NCI-H2196 (cell line): Measurements from ENCODE around the gene BCAS1.
A peak's percentile ranks its signal among the peaks of the same experiment; 100 is the strongest.

Experiments used
- DNase-seq: peaks from one replicate; lab custom pipeline; 2025; ENCODE audit not compliant: unreplicated experiment; lab: John Stamatoyannopoulos, UW

Gene BCAS1

DNA sequence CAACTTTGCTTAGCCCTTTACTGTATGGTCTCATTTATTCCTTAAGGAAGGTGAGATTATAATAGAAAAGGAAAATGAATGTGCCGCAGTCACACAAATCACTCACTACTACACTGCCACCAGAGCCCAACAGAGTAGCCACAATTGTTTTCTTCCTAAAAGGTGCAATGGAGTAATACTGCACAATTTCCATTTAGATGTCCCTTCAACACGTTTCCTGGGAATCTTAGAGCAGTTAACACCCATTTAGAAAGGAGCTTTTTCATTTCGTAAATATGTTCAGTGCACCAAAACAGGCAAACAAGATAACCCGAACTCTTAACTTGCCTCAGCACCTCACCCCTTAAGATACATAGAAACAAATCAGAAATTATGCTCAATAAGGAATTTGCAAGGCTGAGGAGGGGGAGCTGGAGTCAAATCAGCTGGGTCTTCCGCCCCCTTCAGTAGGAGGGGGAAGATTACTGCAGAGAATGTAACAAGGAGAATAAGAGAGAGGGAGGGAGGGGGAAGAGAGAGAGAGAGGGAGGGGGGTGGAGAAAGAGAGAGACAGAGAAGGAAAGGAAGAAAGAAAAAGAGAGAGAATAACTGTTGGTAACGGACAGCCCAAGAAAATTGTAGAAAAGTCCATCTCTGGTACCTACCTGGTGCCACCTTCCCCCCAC is 155.5 kb downstream of the BCAS1 start:
- DNase-seq, result no peak

DNA sequence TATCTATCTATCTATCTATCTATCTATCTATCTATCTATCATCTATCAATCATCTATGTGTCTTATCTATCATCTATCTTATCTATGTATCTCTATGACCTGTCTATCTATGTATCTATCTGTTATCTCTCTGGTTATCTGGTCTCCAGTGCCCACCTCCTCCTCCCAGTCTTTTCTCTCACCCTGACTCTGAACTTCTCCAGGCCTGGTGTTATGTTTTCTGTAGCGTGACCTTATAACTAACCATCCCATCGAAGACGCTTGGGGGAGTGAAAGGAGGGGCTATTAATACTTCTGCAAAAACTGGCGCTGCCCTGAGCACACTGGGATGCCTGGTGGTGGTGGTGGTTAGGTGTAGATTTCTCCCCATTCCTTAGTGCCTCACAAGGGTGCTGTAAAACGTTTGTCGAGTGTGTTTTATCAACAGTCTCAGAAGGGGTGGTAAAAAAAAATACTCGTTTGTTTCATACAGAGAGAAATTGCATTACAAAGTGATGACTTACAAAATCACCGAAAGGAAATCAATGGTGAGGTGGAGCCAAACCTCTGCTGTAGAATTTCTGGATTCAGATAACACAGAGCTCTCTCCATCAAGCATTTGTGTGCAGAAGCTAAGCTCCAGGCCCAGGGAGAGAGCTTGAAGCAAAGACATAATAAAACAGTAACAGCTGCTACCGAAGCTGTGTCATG is 156.2 kb downstream of the BCAS1 start:
- no peak for DNase-seq

DNA sequence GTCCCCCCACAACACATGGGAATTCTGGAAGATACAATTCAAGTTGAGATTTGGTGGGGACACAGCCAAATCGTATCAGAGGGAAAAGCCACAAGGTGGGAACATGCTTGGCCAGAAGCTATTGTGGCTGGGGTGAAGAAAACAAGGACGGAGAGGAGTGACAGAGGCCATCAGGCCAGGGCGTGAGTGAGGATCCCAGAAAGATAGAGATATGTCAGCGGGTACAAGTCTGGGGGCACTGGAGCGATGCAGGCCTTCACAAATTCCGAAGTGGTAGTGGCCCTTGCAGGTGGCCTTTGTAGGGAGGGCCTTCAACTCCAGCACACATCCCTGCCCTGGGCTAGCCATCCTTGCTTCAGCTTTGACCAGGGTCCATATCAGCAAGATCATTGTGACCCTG is 159.1 kb downstream of the BCAS1 start:
- no peak for DNase-seq

DNA sequence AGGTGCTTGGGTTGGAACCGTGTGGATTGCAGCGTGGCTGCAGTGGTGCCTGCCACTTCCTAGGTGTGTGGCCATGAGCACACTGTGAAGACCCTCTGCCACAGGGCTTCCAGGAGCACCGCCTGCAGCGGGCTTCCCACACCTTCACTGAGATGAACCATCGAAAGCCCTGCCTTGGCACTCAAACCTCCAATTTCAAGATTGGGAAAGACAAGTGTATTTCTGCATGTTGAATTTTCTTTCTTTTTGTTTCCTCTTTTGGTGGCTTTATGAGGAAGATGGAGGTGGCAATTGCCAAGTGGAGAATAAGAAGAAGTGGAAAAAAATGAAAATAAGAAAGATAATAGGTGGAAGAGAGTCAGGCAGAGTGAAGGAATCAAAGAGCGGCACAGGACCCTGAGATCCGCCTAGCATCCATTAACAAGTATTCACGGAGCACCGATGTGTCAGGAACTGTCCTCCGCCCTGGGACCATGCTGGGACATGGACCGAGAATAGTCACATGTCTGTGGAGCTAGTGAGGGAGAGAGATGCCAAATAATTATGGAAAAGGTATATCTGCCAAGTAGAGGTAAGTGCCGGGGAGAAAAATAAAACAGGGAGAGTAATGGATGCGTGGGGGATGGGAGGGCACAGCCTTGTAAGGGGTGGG is 159.9 kb downstream of the BCAS1 start:
- DNase-seq, result no peak

DNA sequence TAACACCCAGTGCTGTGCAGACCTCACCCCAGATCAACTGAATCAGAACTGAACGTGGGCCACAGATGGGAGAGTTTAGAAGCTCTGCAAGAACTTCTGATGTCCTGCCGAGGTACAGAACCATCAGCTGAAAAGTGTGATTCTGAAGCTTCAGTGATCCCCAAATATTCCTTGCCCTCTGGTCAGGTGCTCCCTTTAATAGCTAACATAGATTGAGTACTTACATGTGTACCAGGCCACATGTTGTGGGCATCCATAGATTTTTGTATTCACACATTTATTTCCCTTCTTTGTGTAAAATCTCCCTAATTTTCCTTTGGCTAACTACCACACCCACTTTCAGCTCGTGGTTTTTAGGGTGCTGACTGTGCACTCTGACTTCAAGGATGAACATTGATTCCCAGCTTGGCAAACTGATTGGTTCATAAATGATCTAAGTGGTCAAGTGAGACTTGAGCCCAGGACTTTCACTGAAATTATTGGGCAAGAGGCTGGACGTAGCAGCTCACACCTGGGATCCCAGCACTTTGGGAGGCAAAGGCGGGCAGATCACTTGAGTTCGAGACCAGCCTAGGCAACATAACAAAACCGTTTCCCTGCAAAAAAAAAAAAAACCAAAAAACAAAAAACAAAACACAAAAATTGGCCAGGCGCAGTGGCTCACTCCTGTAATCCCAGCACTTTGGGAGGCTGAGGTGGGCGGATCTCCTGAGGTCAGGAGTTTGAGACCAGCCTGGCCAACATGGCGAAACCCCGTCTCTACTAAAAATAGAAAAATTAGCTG is 162.2 kb downstream of the BCAS1 start:
- no peak for DNase-seq

DNA sequence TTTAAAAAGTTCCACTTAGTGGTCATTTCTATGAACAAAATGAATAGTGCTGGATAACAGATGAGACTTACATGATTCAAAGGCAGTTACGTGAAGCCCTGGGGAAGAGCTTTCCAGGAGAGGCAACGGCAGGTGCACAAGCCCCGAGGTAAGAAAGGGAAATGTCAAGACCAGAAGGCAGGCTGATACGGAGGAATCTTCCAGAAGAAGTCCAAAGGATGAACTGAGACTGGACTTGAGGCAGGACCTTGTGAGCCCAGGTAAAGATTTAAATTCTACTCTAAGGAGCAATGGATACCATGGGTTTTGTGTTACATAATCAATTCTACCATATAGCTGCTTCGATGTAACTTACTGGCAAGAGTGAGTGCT is 164.6 kb downstream of the BCAS1 start:
- DNase-seq, result no peak

DNA sequence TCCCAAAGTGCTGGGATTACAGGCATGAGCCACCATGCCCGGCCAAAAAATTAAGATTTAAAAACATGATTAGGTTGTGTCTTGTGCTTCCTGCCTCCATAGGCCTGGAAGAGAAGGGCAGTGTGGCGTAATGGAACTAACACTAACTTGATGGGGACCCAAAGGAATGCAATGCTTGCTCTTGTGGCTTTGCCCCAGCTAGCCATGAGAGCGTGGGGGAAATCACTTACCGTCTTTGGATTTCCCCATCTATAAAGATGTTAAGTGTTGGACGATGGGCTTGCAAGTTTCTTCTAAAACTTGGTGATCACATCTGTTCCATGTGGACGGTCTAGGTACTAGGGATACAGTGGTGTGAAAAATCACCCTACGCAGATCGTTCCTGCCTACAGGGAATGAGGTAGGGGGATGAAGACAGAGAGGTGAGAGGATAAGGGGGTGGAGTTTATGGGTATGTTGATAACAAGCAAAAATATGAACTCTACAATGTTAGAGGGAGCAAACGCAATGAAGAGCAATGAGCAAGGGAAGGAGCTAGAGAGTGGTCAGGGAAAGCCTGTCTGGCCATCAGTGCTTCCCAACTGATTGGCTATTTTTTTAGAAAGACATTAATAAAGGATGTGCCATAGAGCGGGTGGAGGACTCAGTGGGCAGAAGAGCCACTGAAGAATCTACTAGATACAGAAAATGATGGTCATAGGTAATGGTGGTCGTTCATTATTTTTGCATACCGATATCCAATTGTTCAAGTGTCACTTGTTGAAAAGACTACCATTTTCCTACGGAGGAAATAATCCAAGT is 165.2 kb downstream of the BCAS1 start:
- DNase-seq, result no peak

DNA sequence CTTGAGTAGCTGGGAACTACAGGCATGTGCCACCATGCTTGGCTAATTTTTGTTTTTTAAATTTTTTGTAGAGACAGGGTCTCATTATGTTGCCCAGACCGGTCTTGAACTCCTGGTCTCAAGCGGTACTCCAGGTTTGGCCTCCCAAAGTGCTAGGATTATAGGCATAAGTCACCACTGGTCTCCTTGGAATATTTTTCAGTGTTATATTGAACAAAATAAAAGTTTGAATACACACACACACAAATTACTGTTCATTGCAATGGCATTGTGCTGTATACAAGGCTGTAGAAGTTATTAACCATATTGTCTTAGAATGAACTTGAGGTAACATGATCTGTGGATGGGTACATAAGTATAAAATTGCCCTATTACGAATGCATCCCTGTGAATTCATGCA is 166.1 kb downstream of the BCAS1 start:
- no peak for DNase-seq

DNA sequence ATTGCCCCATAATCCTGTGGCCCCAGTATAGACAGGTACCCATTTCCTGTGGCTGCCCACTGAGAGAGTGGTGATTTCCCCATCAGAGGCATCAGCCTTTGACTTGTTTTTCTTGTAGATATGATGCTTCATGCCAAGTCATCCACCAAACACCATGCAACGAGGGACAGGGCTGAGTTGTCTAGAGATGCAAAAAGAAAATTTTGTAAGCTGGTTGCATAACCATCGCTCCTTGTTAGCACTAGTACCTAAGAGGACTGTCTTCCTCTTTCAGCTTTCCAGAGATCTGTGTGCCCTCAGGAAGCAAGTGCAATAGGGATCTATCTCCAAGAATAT is 166.8 kb downstream of the BCAS1 start:
- DNase-seq, result no peak

DNA sequence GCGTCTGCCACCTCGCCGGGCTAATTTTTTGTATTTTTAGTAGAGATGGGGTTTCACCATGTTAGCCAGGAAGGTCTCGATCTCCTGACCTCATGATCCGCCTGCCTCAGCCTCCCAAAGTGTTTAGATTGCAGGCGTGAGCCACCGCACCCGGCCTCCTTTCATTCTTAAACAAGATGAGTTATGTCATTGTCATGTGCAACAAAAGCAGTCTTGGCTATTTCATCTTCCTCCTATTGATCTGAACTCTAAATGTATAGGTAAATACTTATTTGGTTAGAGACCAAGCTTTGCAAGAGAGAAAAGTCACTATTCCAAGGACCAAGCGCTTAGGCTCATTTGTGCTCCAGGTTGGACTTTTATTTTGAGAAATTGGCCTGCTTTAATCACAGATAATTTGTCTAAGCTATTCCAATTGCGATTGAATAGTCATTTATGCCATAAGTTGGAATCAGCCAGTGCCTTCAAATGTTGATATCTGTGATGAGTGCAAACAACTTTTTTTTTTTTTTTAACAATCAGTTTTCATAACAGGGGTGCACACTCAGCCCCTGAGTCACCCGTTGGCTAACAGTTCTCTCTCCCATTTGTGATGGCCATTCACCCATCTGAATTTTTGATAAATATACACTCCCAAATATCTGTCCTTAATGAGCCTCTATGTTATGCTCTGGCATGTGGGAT is 167.3 kb downstream of the BCAS1 start:
- no peak for DNase-seq

DNA sequence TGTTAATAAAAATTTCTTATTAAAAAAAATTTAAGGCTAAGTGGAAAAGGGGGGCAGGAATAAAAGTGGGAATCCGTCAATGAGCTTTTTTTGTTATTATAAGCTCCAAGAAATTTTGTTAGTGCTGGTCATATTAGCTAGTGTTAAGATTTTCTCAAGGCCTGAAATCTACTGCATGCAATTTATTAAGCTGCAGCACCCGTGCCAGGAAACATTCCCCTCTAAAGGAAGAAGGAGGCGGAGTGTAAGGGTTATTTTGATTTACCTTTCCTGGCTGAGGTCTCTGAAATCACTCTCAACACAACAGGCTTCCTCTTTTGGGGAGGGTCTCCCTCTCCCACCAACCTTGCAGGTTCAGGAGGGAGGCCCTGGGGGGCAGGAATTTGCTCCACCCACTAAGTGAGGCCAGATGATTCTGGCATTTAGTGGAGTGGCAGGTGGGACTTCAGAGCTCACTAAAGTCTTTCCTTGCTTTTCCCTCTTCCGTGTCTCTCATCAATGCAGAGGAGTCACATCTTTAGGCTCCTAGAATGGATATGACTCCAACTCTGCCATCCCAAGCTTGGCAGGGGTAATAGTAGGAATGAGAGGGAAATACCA is 168.8 kb downstream of the BCAS1 start:
- DNase-seq, result no peak

DNA sequence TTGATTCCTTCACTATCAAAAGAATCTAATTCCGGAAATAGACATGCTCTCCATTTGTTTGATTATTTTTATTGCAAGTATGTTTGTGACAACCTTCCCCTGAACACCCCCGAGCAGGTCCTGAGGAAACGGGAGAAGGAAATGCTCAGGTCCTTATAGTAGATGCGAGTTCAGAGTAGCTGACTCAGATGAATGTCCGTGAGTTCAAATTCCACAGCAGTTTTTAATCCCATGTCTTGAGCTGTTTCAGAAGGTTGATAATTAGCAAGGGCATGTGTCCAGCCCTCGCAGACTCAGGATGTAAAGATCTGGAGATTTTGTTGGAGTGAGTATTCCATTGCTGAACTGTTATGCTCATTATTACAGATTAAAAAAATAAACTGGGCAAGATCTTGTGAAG is 169.3 kb downstream of the BCAS1 start:
- no peak for DNase-seq

DNA sequence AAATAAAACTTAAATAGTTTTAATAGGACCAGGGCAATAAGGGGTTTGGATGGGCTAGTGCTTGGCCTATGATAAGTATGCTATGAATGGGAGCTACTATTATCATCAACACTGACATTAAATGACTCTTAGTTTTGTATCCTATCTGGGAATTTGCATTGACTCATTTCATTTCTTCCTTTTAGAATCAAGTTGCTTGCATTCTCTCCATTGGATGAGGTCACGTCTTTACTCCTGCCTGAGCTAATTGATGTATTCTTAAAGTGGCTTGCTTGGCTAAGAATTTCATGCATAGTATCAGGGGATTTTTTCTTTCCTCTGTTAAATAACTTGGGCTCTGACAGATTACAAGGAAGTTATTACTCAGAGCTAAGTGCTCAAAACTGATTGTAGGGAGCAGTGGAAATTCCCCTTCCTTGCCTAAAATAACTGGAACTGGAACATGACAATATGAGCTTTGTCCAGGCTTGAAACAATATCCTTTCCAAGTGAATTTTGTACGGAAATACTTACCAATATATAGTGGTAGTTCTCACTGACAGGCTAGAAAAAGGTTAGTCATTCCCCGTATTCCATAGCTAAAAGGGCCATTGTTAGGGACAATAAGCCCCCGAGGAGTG is 169.9 kb downstream of the BCAS1 start:
- no peak for DNase-seq

DNA sequence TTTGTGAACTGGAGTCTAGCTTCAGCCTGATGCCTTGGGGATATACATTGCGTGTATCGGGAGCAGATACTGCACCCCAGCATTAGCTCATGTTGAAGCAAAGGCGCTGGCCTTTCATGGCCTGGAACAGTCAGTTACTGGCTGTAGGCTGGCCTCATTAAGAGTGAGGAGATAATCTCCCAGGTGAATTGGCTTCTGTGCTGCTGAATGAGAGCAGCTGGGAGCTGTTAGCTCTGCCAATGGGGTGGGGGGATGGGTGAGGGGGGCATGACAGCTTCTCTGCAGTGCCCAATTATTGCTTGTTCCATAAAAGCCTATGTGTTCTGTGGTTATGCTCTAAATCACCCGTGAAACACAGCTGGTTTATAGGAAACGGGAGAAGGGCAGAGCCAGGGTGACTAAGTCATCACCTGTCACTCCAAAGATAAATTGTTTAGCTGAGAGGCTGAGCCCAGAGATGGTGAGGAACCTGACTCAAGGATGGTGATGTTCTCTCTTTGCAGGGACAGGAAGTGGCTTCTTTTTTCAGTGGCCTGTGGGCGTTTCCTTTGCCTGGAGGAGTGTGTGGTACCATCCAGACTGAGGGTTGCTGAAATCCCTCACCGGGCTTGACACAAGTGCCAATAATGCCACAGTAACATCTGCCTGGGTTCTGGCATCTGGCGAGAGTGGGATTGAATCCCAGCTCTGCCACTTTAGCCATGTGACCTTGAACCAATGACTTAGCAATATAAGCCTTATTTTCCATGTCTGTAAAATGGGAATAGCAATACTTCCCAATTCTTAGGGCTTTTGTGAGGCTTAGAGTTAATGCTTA is 170.8 kb downstream of the BCAS1 start:
- DNase-seq, result peak; percentile 90

DNA sequence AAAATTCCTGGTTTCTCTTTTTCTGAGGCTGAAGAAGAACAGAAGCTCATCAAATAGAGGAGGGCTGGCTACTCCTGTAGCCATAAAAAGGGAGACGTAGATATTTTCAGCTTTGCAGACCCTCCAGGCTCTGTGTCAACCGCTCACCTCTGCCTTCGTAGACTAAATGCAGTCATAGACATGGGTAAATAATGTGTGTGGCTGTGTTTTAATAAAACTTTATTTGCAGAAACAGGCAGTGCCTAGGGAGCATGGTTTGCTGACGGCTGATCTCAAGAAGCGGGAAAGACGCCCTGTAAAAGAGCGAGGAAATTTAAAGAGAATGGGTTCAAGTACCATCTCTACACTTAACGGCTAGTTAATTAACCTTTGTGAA is 171.8 kb downstream of the BCAS1 start:
- no peak for DNase-seq

DNA sequence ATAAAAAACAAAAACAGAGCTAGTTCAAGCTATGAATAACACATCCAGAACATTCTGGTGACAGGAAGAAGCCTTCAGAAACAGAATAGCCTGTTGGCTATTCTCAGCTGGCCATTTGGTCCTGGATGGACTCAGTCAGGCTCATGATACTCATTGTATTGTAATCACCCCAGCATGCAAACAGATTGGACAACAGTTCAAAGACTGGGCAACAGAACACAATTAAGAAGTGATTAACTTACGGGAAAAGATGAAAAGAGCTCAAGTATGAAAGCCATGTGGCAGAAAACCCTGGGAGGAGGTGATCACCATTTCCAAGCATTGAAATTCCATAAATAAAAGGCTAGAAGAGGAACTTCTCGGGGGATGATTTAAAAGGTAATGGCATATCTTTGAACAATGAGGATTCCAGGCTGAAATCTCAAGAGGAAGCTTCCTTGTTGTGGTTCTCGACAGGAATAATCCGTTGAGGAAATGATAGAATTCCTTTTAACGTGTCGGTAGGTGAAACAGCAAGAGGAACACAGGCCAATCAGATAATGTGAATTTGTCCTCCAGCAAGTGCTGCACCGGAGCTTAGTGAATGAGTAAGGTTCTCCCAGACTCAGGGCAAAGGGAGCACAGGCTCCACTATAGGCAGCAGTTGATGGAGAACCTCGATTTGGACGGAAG is 172.4 kb downstream of the BCAS1 start:
- DNase-seq, result no peak

DNA sequence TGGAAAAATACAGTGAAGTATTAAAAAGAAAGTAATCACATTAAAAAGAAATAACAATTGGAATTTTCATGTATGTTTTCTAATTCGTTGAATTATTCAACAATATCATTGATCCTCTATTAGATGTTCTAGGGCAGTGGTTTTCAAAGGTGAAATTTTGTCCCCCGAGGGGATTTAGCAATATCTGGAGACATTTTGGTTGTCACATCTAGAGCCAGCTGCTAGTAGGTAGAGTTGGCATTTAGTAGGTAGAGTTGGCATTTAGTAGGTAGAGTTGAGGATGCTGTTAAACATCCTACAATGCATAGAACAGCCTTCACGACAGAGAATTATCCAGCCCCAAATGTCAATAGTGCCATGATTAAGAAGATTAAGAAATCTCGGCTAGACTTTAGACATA is 173.7 kb downstream of the BCAS1 start:
- no peak for DNase-seq

DNA sequence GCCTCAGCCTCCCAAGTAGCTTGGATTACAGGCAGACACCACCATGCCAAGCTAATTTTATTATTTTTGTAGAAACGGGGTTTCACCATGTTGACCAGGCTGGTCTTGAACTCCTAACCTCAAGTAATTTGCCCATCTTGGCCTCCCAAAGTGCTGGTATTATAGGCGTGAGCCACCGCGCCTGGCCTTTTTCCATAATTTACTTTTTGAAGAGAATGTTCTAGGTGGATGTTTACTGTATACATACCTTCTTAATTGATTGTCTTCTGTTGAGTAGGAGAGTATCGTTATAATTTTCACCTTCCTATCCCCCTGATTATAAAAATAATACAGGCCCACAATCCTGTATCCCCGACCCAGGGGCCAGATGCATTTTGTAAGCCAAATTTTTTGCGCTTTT is 174.4 kb downstream of the BCAS1 start:
- no peak for DNase-seq
